B cell (primary cell): ENCODE measurements around the gene AGAP1. TPM values are rescaled to one million over a fixed set of nuclear protein-coding genes. Genes with fewer than 3 reads are reported as not detected.

Experiments
- ATAC-seq: fragments of 200-7000 bp; cut with Tn5 transposase; one replicate; pipeline ENCODE4 v1.10.0; 2021; ENCODE audit warnings: low read depth, mild to moderate bottlenecking, moderate number of reproducible peaks, moderate library complexity
- CTCF ChIA-PET: fragments of 350-600 bp; sonication (Branson Sonifier 250); formaldehyde crosslinking; loops from one replicate; lab custom pipeline; 2021; ENCODE audit warnings: antibody characterized with exemption, inconsistent platforms; lab: Charles Lee
- POLR2A ChIA-PET: fragments of 350-600 bp; sonication (Branson Sonifier 250); formaldehyde crosslinking; loops from one replicate; lab custom pipeline; 2021; ENCODE audit warnings: antibody characterized with exemption; lab: Charles Lee
- DNase-seq: peaks from one replicate; pipeline ENCODE4 v3.0.0; 2013
- H2AFZ ChIP-seq: 2 replicates; pipeline ENCODE4 v1.6.1; 2012; ENCODE audit warnings: mild to moderate bottlenecking, low read depth, low read length; ENCODE audit not compliant: insufficient read depth, poor library complexity, severe bottlenecking
- H3K27ac ChIP-seq, 2 donors: 1 replicate in 1 of 2; 2 replicates in 1 of 2; pipeline ENCODE4 v1.5.1; 2012 to 2013; ENCODE audit warnings: low read length in 2 of 2, mild to moderate bottlenecking in 2 of 2, moderate library complexity in 1 of 2
- H3K27me3 ChIP-seq, 4 experiments: fragments of 200-600 bp in 1 of 4; sonication (generic) in 1 of 4; replicated peaks in 1 of 4; 1 replicate in 2 of 4; 2 replicates in 2 of 4; pipeline versions ENCODE4 v1.6.1 to v1.7.0; 2013 to 2016; ENCODE audit warnings: low read length in 3 of 4, mild to moderate bottlenecking in 2 of 4, mixed read lengths in 1 of 4, moderate library complexity in 1 of 4; ENCODE audit not compliant: insufficient read depth in 4 of 4, control insufficient read depth in 3 of 4; ENCODE audit errors: control extremely low read depth in 1 of 4
- H3K36me3 ChIP-seq, 2 experiments: replicated peaks in 1 of 2; 1 replicate in 1 of 2; 2 replicates in 1 of 2; pipeline versions ENCODE4 v1.6.1 to v1.7.1; 2013; ENCODE audit warnings: low read length in 1 of 2; ENCODE audit not compliant: insufficient read depth in 2 of 2, control insufficient read depth in 1 of 2; ENCODE audit errors: control extremely low read depth in 1 of 2, extremely low read depth in 1 of 2
- H3K4me1 ChIP-seq, 2 donors: fragments of 200-600 bp in 1 of 2; sonication (generic) in 1 of 2; 1 replicate in 1 of 2; 2 replicates in 1 of 2; pipeline versions ENCODE4 v1.5.1 to v1.6.1; 2013 to 2017; ENCODE audit warnings: low read length in 2 of 2; ENCODE audit not compliant: control insufficient read depth in 2 of 2, insufficient read depth in 2 of 2
- H3K4me2 ChIP-seq: replicated peaks from 2 replicates; pipeline ENCODE3; 2012; ENCODE audit warnings: mild to moderate bottlenecking, low read depth, low read length; ENCODE audit not compliant: poor library complexity, severe bottlenecking
- H3K4me3 ChIP-seq, 5 experiments: fragments of 200-600 bp in 1 of 5; sonication (generic) in 1 of 5; 1 replicate in 3 of 5; 2 replicates in 2 of 5; pipeline versions ENCODE4 v1.5.1 to v1.7.0; 2011 to 2016; ENCODE audit warnings: low read length in 4 of 5, mild to moderate bottlenecking in 4 of 5, low read depth in 2 of 5, control low read depth in 1 of 5, moderate library complexity in 1 of 5; ENCODE audit not compliant: insufficient read depth in 1 of 5; ENCODE audit errors: control extremely low read depth in 1 of 5, extremely low read depth in 1 of 5
- H3K79me2 ChIP-seq: fragments of 200-600 bp; sonication (generic); one replicate; pipeline ENCODE4 v1.6.0; 2016; ENCODE audit warnings: low read length; ENCODE audit not compliant: control insufficient read depth, insufficient read depth
- H3K9ac ChIP-seq: fragments of 200-600 bp; sonication (generic); 2 replicates; pipeline ENCODE4 v1.6.1; 2017; ENCODE audit warnings: mild to moderate bottlenecking, low read length, moderate library complexity
- H3K9me3 ChIP-seq, 3 donors: one replicate each; pipeline versions ENCODE4 v1.6.1 to v1.7.1; 2013; ENCODE audit warnings: low read length in 2 of 3; ENCODE audit not compliant: control insufficient read depth in 2 of 3, insufficient read depth in 1 of 3; ENCODE audit errors: control extremely low read depth in 1 of 3
- H4K20me1 ChIP-seq: 2 replicates; pipeline ENCODE4 v1.6.0; 2012; ENCODE audit warnings: mild to moderate bottlenecking, low read length; ENCODE audit not compliant: insufficient read depth, control insufficient read depth, poor library complexity, severe bottlenecking
- H3K27ac Mint-ChIP-seq: one replicate; pipeline ENCODE4 v1.8.0; 2021; ENCODE audit warnings: mixed read lengths
- H3K27me3 Mint-ChIP-seq: one replicate; pipeline ENCODE4 v1.8.0; 2021; ENCODE audit warnings: mixed read lengths
- H3K4me1 Mint-ChIP-seq: one replicate; pipeline ENCODE4 v1.8.0; 2021; ENCODE audit warnings: mixed read lengths
- H3K4me3 Mint-ChIP-seq: one replicate; pipeline ENCODE4 v1.8.0; 2021; ENCODE audit warnings: mixed read lengths
- H3K9me3 Mint-ChIP-seq: one replicate; pipeline ENCODE4 v1.8.0; 2022; ENCODE audit warnings: mixed read lengths; ENCODE audit not compliant: insufficient read depth
- EZH2 ChIP-seq: IDR thresholded peaks from 2 replicates; pipeline ENCODE4 v1.6.1; 2012; ENCODE audit warnings: borderline replicate concordance, low read depth, mild to moderate bottlenecking, moderate library complexity, low read length; ENCODE audit not compliant: insufficient read depth, poor library complexity, severe bottlenecking
- WGBS: methylation state at CpG from one replicate; pipeline ENCODE4 v1.1.5; 2013; ENCODE audit warnings: missing lambda C conversion rate; ENCODE audit not compliant: insufficient coverage; 5-methylcytosine and 5-hydroxymethylcytosine counted together
- intact Hi-C: fragments of 100-400 bp; cut with micrococcal nuclease; formaldehyde crosslinking; loops from one replicate; pipeline ENCODE4 v1.10.0; 2022
- polyA plus RNA-seq: library from polyadenylated mRNA; depleted of rRNA; stranded (reverse); fragments of >200 nt; gene quantifications from 2 replicates; pipeline ENCODE4 v1.2.3, GENCODE V29; 2012
- total RNA-seq, 2 donors: library from RNA; stranded (reverse); fragments of 120-200 nt in 1 of 2; gene quantifications; 1 replicate in 1 of 2; 2 replicates in 1 of 2; pipeline versions ENCODE4 v1.2.3 to v1.2.4, GENCODE V29; 2013 to 2022
- TF ChIP-seq, protein P1 (sequence below): fragments of 200-600 bp; IDR thresholded peaks from one replicate; pipeline ENCODE4 v1.8.0; 2022; ENCODE audit warnings: antibody characterized with exemption, mild to moderate bottlenecking

The AGAP1 gene
- total and polyA plus RNA-seq, 2 donors (not counting 1 experiment from before 2014, with no cell fraction given): 0.01 TPM; not detected in 1

DNA sequence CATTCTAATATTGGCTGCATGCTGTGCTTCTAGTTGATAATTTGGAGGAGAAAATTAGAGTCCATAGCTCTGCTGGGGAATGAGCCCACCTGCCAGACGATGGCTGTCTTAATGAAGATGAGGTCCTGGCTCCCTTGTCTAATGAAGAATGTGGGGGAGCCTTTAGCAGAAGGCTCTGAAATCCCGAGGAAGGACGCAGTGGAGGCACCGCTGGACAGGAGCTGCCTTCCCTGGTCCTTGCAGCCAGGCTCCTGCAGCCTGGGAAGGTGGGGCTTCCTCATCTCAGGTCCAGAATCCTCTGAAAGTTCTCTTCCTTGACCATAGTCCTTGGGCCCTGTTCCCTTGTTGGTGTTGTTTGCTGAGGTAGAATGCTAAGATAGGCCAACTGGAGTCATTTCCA, 208.3 kb downstream of the AGAP1 start:
- ChIA-PET POLR2A (no interaction called here), CTCF (no interaction called here)
- Histone ChIP-seq H4K20me1 (no peaks in the 10 kb centered on the region), H3K9me3 (peaks cover 0 to 5% (median 0%) of the 10 kb centered on the region in 3 donors), H3K27ac (no peak overlapping the region), H3K4me1 (no peaks in the 10 kb centered on the region), H3K4me2 (no peak overlapping the region), H3K36me3 (no peaks in the 10 kb centered on the region), H3K27me3 (no peaks in the 10 kb centered on the region), H3K4me3 (no peak overlapping the region), H2AFZ (no peak overlapping the region), H3K9ac (no peak overlapping the region), H3K79me2 (no peaks in the 10 kb centered on the region)
- TF ChIP-seq EZH2: no peak
- TF ChIP-seq, protein P1, sequence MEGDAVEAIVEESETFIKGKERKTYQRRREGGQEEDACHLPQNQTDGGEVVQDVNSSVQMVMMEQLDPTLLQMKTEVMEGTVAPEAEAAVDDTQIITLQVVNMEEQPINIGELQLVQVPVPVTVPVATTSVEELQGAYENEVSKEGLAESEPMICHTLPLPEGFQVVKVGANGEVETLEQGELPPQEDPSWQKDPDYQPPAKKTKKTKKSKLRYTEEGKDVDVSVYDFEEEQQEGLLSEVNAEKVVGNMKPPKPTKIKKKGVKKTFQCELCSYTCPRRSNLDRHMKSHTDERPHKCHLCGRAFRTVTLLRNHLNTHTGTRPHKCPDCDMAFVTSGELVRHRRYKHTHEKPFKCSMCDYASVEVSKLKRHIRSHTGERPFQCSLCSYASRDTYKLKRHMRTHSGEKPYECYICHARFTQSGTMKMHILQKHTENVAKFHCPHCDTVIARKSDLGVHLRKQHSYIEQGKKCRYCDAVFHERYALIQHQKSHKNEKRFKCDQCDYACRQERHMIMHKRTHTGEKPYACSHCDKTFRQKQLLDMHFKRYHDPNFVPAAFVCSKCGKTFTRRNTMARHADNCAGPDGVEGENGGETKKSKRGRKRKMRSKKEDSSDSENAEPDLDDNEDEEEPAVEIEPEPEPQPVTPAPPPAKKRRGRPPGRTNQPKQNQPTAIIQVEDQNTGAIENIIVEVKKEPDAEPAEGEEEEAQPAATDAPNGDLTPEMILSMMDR: no peak
- Mint-ChIP-seq H3K27ac (no peak overlapping the region), H3K9me3 (no peaks in the 10 kb centered on the region), H3K4me1 (no peaks in the 10 kb centered on the region), H3K4me3 (no peak overlapping the region), H3K27me3 (peaks cover 4% of the 10 kb centered on the region)
- ATAC-seq (no peak), DNase-seq (no peak)
- WGBS: 93% methylated on average over 4 of the region's 4 CpGs
- intact Hi-C loops: no loop called here

DNA sequence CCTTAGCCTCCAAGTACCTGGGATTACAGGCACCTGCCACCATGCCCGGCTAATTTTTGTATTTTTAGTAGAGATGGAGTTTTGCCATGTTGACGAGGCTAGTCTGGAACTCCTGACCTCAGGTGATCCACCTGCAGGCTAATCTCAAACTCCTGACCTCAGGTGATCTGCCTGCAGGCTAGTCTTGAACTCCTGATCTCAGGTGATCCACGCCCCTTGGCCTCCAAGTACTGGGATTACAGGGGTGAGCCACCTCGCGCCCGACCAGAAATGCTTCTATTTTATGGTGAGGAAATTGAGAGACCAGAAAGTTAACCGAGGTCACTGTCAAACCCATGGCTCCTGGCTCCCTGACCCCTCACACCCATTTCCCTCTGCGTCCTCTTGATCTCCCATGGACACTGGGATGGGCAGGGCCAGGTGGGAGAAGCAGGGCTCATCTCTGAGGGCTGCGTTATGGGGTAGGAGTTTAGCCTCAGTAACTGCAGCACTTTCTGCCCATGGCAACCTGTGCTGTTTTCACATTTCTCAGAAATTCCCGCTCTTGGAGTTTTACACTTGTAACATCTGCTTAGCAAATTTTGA, 210.0 kb downstream of the AGAP1 start:
- ChIA-PET CTCF (no interaction called here), POLR2A (no interaction called here)
- Histone ChIP-seq H3K36me3 (no peaks in the 10 kb centered on the region), H3K9ac (no peak overlapping the region), H4K20me1 (no peaks in the 10 kb centered on the region), H3K4me3 (no peak overlapping the region), H3K9me3 (peaks cover 0 to 5% (median 0%) of the 10 kb centered on the region in 3 donors), H3K4me1 (no peaks in the 10 kb centered on the region), H2AFZ (no peak overlapping the region), H3K27ac (no peak overlapping the region), H3K27me3 (no peaks in the 10 kb centered on the region), H3K4me2 (no peak overlapping the region), H3K79me2 (no peaks in the 10 kb centered on the region)
- Mint-ChIP-seq H3K4me3 (no peak overlapping the region), H3K9me3 (no peaks in the 10 kb centered on the region), H3K27me3 (peaks cover 4% of the 10 kb centered on the region), H3K4me1 (no peaks in the 10 kb centered on the region), H3K27ac (no peak overlapping the region)
- no peak for DNase-seq
- 88% methylated on average over 8 of the region's 10 CpGs for WGBS
- no peak for ATAC-seq
- intact Hi-C loops: no loop called here
- TF ChIP-seq, protein P1: no peak
- TF ChIP-seq EZH2: no peak
